Ramos (cell line): ENCODE data around the gene FAM124A.

Source experiments
- in situ Hi-C: fragments of 300-500 bp; cut with MboI; formaldehyde crosslinking; loops from one replicate; pipeline ENCODE4 v1.14.3; 2022; ENCODE audit warnings: low sequenced_read_pairs; ENCODE audit not compliant: unreplicated experiment

Gene FAM124A

DNA sequence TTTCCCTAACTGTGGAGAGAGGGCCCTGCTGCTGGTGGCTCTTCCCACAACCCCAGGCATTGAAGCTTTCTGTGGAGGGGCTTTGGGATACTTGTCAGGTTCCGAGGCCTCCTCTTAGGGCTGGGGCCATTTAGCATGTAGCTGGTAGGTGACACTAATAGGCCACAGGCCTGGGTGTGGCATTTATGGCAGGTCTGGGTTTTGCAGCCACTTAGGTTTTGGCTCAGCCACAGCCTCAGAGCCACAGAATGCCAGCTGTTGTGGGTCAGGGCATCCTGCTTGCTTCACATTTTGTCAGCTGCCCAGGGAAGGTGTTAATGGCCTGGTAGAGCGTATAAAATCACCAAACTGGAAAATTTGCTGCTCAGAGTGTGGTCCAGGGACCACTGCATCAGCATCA is 15.7 kb downstream of the FAM124A start:
- in situ Hi-C loops: no loop called here

- in situ Hi-C loops: no loop called here
Measured at GRCh38 chr13:51240178-51240577, 18.0 kb downstream of the FAM124A start.

- in situ Hi-C loops: no loop called here
Measured at GRCh38 chr13:51240958-51241357, 18.8 kb downstream of the FAM124A start.

GRCh38 chr13:51241720-51242119 is 19.5 kb downstream of the FAM124A start:
- in situ Hi-C loops: no loop called here

GRCh38 chr13:51243227-51243626 is 21.0 kb downstream of the FAM124A start:
- in situ Hi-C loops: no loop called here

- in situ Hi-C loops: no loop called here
Measured at GRCh38 chr13:51243832-51244231, 21.6 kb downstream of the FAM124A start.

DNA sequence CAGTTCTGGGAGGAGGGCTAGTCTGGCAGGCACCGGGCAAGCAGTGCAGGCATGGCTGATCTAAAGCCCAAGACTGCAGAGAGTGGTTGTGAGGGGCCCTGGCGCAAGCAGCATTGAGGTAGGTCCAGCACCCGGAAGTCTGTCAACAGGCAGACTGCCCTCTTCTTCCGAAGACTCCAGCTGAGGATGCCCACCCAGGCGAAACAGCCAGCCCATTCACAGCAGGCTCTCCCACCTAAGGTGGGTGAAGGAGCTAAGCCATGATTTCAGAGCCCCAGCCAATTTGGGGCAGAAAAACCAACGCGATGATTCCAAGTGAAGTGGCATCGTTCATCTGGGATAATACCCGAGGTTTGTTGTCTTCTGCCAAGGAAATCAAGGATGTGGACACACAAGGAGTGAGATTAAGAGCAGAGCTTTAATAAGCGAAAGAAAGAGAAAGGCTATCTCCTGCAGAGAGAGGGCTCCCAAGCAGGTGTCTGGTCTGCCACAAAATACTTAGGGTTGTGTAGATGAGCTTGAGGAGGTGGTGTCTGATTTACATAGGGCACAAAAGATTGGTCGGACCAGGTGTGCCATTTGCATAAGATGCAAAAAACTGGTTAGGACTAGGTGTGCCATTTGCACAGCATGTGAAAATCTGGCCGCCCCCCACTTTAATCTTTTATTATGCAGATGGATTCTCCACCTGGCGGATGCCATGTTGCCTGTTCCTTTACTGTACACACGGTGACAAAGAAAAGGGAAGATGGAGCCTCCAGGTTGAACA is 22.6 kb downstream of the FAM124A start:
- in situ Hi-C loops: no loop called here

GRCh38 chr13:51245583-51245982 is 23.4 kb downstream of the FAM124A start:
- in situ Hi-C loops: no loop called here

GRCh38 chr13:51246025-51246417 is 23.8 kb downstream of the FAM124A start:
- in situ Hi-C loops: no loop called here

- in situ Hi-C loops: no loop called here
Measured at GRCh38 chr13:51246418-51247277, 24.4 kb downstream of the FAM124A start.

GRCh38 chr13:51249255-51249654 is 27.1 kb downstream of the FAM124A start:
- in situ Hi-C loops: no loop called here

- in situ Hi-C loops: no loop called here
Measured at GRCh38 chr13:51249770-51250741, 27.9 kb downstream of the FAM124A start.

DNA sequence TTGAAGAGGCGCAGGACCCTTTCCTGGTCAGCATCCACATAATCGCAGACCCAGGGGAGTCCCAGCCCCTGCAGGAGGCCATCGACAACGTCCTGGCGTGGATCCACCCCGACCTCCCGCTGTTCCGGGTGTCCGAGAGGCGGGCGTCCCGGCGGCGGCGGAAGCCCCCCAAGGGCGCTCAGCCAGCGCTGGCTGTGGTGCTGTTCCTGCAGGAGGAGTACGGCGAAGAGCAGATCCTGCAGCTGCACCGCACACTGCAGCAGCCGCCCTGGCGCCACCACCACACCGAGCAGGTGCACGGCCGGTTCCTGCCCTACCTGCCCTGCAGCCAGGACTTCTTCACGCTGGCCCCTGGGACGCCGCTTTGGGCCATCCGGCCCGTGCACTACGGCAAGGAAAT is 29.3 kb downstream of the FAM124A start:
- in situ Hi-C loops: no loop called here

GRCh38 chr13:51252954-51253532 is 30.8 kb downstream of the FAM124A start:
- in situ Hi-C loops: no loop called here

- in situ Hi-C loops: no loop called here
Measured at GRCh38 chr13:51255556-51255955, 33.4 kb downstream of the FAM124A start.

DNA sequence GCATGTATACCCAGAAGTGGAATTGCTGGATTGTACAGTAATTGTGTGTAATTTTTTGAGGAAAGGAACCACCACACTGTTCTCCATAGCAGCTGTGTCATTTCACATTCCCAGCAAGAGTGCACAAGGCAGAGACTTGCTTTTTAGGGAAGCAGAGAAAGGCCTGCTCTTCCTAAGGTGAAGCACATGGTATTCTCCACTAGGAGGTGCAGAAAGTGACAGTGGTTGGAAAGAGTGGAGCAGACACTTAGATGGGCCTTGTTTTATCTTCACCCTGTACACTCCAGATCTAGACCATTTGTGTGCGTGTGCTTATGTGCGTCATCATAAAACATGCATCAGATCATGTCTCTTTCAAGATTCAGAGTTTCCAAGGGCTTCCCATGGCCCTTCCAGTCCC is 35.0 kb downstream of the FAM124A start:
- in situ Hi-C loops: no loop called here

DNA sequence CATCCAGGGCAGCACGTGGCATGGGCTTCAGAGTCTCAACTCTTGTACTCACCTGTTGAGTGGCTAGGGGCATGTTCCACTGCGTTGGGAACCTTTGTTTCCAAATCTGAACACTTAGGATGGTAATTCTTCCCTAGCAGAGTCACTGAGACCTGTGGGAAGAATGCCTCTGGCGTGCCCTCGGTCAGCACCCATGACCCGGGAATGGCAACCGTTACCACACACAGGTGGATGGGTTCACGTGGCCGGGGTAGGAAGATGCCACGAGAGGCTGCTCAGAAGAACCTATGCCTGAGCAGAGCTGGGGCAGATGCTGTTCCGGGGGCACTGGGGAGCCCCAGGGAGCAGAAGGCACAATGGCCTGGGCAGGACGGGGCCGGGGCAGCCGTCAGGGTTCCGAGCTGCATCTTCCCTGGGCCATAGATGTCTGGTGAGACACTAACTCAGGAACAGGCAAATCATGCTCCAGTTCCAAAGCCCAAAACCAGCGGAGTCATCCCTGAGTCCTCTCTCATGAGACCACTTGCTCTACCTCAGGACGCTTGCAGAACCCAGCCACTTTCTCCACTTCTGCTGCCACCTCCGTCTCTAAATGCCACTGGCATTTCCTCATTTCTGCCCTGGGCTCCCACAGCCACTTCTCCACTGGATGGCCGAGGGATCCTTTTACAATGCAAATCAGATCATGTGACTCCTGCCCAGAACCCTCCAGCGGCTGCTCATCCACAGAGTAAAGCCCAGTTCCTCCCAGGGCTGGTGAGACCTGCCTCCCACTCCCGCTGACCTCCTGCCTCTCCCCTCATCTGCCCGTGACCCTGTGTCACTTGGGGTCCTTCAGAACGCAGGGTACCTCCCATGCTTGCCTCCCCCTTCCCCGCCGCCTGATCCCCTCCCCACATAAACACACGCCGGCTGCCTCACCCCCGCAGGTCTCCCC is 36.7 kb downstream of the FAM124A start:
- in situ Hi-C loops: no loop called here

GRCh38 chr13:51260154-51260553 is 38.0 kb downstream of the FAM124A start:
- in situ Hi-C loops: no loop called here
